T-helper 22 cell (primary cell): ENCODE data around the gene MAP2.

Experiments used
- DNase-seq: peaks from one replicate; pipeline ENCODE4 v3.0.0-alpha.2; 2020; ENCODE audit warnings: low read depth

The MAP2 gene

GRCh38 chr2:209425471-209426071, 1.7 kb downstream of the MAP2 start:
- no peak for DNase-seq

GRCh38 chr2:209426432-209426831, 2.6 kb downstream of the MAP2 start:
- no peak for DNase-seq

GRCh38 chr2:209431701-209432100, 7.9 kb downstream of the MAP2 start:
- no peak for DNase-seq

- no peak for DNase-seq
These were observed 17.7 kb downstream of the MAP2 start for GRCh38 chr2:209441541-209441940.

- no peak for DNase-seq
These were observed 19.1 kb downstream of the MAP2 start for GRCh38 chr2:209442939-209443338.

- no peak for DNase-seq
These were observed 21.6 kb downstream of the MAP2 start for GRCh38 chr2:209445485-209445884.

- DNase-seq, result no peak
These were observed 27.5 kb downstream of the MAP2 start for GRCh38 chr2:209451209-209451834.

- DNase-seq, result no peak
These were observed 32.6 kb downstream of the MAP2 start for GRCh38 chr2:209456489-209456888.

GRCh38 chr2:209458008-209458979, 34.4 kb downstream of the MAP2 start:
- no peak for DNase-seq

- DNase-seq, result no peak
These were observed 35.5 kb downstream of the MAP2 start for GRCh38 chr2:209459359-209459758.

GRCh38 chr2:209460151-209460761, 36.4 kb downstream of the MAP2 start:
- DNase-seq, result no peak

- DNase-seq, result no peak
These were observed 39.4 kb downstream of the MAP2 start for GRCh38 chr2:209463226-209463625.

- DNase-seq, result no peak
These were observed 40.0 kb downstream of the MAP2 start for GRCh38 chr2:209463835-209464234.

GRCh38 chr2:209468846-209469245, 45.0 kb downstream of the MAP2 start:
- DNase-seq, result no peak

GRCh38 chr2:209469481-209469880, 45.6 kb downstream of the MAP2 start:
- no peak for DNase-seq

GRCh38 chr2:209470466-209470865, 46.6 kb downstream of the MAP2 start:
- no peak for DNase-seq

GRCh38 chr2:209471037-209471436, 47.2 kb downstream of the MAP2 start:
- DNase-seq, result no peak

- no peak for DNase-seq
These were observed 48.4 kb downstream of the MAP2 start for GRCh38 chr2:209472112-209472832.

GRCh38 chr2:209472871-209473270, 49.0 kb downstream of the MAP2 start:
- no peak for DNase-seq

GRCh38 chr2:209473930-209474419, 50.1 kb downstream of the MAP2 start:
- no peak for DNase-seq

- DNase-seq, result no peak
These were observed 51.1 kb downstream of the MAP2 start for GRCh38 chr2:209474960-209475359.
